ENCODE data around the gene PROP1.
"Not testable (repeated sequence)": the region's sequence is repeated elsewhere in the genome, so short reads cannot be mapped to it uniquely, and the experiment has no call there.

The PROP1 gene

DNA sequence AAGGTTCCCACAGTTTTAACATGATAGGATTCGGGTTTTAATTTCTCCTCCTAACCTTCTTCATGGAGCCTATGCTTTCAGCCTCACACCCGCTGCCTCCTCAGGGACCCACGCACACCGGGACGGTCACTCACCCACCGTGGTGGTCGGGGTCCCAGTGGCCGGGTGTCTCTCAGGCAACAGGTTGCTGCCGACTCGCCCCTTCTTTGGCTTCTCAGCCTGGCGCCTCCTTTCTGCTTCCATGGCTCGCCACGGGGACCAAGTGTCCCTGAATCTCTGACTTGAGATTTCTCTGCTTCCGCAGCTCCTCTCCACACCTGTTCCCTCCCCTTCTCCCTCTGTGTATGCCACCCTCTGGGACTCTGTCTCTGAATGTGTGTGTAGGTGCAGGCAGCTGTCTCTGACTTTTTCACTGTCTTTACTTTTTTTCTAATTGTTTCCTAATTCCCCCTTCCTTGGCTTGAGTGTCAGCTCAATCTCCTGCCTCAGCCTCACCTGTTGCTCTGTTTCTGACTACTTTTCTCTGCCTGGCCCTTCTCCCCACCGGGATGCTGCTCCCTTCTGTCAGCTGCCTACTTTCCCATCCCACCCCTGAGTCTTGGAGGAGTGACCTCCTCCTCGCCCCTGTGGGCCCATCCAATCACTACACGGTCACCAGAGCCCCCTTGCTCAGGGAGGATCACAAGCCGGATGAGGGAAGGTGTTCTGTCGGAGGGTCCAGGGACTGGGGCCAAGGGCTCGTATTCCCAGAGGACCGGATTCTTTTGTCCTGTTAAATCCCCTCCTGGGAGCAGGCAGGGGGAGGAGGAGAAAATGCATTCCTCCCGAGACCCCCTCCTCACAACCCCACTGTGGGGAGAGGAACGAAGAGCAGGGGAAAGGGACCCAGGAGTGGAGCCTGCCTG is at the start of gene PROP1:
TSS of gene PROP1 (minus strand) at position 552 of the 905 bp plus-strand sequence. CDS start at position 243, 309 bp downstream.
- DNase-seq: no peak

DNA sequence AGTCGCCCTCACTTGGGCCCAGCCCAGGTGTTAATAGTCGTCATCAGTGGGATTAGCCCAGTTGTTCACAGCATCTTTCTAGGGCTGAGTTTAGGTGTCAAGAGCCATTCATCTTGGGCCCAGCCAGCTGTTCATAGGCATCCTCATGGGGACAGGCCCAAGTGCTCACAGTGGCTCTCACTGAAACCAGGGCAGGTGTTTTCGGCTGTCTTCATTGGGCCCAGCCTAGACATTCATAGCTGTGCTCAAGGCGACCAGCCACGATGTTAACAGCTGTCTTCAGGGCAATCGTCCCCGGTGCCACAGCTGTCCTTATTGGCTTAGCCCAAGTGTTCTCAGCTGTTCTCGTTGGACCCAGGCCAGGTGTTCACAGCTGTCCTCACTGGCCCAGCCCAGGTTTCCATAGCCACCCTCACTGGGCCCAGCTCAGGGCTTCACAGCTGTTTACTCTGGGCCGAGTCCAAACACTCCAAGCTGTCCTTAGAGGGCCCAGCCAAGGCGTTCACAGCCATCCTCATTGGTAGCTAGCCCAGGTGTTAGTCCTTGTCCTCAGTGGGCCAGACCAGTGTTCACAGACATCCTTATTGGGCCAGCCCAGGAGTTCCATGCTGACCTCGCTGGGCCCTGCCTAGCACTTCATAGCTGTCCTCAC is 23.5 kb upstream of the PROP1 start:
- DNase-seq: not testable (repeated sequence)

DNA sequence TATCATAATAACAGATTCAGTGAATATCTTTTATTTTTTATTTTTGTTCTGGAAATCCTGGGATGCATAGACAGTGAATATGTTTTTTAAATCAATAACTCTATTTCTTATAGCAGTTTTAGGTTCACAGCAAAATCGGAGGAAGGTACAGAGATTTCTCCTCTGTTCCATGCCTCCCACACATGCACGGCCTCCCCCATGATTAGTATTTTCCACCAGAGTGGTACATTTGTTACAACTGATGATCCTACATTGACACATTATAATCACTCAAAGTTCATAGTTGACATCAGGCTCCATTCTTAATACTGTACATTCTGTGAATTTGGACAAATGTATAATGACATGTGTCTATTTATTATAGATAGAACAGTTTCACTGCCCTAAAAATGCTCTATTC is 16.7 kb upstream of the PROP1 start:
- peak in 1 of 2 experiments; percentile 40 for DNase-seq

DNA sequence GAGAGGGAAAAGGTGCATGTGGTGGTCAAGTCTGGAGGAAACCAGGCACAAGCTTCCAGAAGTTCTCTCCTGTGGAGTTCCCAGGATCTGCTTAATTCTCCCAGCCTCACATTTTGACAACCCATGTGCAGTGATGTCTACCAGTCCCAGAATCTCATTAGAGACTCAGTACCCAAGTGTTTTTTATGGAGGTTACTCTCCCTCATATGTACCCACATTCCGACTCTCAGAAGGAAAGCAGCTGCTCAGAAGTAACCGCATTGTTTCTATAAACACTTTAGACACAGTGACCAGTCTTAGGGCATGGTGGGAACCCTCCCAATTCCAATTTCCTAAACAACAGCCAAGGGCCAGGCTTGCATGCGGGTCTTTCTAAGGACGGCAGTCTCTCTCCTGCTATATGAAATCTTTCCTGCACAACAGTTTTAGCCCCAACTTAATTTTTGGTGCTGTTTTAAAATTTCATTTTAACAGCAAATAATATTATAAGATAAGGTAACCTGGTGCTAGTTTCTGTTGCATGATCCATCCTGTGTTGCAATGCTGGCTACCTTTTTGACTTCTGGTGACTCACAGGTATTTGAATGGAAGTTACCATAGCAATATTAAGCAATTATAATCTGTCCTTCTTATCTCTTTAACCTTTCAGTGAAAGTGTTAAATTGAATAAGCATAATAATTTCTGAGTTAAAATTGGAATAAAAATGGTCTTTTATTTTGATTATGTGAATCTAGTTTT is 15.9 kb upstream of the PROP1 start:
- DNase-seq: not testable (repeated sequence)

DNA sequence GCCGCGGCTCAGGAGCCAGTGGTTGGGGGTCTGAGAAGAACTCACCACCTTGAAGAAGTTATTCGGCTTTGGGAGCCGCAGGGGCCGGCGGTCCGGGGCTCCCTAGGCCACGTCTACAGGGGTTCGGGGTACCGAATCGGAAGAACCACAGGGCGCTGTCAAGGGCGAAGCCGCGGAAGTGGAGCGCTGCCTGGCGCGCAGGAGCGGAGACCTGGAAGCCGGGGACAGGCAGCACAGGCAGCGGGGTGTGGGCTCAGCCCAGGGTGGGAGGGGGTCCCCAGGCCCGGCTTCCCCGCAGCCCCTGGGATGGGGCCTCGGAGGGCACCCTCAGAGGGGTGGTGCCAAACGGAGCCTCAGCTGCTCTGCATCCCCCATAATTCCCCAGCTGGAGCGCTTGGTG is 11.2 kb upstream of the PROP1 start:
- not testable (repeated sequence) for DNase-seq

DNA sequence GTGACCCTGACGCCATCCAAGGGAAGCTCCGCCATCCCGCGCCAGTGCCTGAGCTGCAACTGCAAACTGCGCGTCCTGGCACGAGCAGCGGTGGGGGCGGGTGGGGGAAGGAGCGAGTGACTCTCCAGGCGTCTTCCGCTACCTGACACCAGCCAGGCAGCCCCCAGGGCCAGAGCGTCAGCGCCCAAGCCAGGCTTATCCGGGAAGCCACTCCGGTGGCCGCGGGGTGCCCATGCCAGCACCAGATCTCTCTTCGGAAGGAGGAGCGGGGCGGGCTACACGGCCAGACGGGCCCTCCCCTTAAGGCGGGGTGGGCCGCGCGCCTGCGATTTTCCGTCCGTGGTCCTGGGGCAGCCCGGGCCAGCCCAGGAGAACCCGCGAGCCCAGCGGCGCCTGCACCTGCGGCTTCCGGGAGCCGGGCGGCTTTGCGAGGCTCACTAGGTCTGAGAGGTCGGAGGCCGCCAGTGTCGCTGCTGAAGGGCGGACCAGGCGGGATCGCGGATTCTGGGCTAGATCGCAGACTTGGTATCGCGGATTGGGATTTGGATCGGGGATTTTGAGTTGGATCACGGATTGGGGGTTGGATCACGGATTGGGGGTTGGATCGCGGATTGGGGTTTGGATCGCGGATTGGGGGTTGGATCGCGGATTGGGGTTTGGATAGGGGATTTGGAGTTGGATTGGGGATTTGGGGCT is 10.6 kb upstream of the PROP1 start:
- peak; percentile 25 to 46 for DNase-seq

DNA sequence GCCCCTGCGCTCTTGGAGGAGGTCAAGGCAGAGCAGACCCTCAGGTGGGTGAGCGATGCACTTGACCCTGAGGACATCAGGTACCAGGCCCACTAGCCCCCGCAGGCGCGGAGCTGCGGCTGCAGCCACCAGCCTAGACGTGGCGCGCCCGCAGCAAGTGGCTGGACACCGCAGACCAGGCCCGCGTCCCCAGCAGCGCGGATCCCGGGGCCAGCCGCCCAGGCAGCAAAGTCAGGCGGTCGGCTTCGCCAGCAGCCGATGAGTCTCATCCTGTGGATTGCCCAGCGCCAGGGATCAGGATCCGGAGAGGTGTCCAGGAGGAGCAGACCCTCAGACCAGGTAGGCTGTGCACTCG is 10.1 kb upstream of the PROP1 start:
- not testable (repeated sequence) for DNase-seq

DNA sequence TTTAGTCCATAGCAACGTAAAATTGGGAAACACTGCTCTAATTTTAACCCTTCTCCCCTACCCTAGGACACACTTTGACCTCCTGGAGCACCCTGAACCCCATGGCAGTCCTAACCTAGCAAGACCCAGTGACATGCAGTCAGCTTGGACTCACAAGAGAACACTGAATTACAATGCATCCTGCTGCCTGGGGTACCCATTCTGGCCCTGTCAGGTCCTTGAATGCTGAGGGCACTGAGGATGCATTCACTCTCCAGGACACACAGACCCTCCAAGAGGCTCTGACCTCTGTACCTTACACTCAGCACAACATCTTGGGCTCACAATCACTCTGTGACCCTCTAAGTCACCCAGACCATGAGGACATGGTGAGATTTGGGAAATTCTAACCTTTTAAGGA is 1.8 kb upstream of the PROP1 start:
- no peak for DNase-seq

DNA sequence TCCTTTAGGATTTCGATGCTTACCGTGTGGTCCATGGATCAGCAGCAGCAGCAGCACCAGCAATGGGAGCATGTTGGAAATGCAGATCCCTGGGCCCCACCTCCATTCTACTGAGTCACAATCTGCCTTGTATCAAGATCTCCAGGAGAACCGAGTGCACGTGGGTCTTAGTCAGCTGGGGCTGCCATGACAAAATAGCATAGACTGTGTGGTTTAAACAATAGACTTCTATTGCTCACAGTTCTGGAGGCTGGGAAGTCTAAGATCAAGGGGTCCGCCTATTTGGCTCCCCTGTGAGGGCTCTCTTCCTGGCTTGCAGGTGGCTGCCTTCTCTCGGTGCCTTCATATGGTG is 1.3 kb upstream of the PROP1 start:
- no peak for DNase-seq

DNA sequence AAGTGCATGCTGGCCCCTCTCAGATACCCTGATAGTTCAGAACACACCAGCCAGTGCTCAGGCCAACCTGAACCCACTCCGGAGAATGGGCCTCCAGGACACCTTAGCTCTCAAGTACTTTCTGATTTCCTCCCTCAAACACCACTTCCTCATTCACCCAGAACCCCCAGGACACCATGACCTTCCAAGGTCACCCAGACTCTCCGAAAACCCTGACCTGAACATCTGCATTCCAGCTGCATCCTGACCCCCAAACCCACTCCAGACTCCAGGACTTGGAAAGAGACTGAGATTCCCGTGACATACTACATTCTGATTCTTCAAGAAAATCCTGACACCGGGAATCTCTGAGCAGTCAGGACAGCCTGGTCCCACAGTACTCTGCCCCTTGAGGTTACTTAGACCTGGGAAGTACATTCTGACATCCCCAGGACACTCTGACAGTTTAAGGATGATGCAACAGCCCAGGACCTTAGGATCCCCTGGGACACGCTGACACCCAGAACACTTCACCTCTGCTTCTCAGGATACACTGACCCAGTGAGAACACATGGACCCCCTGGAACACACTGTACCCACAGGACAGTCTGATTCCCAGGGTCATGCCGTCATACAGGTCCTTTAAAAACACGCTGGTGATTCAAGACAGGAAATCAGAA is 747 bp upstream of the PROP1 start:
- no peak for DNase-seq

DNA sequence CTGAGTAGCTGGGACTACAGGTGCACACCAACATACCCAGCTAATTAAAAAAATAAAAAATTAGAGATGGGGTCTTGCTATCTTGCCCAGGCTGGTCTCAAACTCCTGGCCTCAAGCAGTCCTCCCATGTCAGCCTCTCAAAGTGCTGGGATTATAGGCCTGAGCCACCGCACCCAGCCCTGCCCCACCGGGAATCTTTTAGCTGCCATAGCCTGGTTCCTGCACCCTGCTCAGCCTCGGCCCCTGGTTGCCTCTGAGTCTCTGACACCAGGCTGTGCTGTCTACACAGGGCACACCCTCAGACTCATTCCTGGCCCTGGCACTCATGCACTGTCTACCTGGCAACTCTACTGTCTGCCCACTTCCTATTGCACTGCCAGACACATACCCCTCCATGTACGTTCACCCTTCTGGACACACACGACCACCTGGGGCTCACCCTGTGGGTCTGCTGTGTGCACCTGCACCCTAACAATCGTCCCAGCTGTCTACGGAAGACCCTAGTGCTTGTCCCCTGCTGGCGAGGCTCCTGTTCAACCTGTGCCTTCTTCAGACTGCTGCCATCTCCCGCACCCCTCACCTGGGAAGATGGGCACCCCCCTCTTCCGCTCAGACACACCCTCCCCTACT is 1.4 kb downstream of the PROP1 start:
- no peak for DNase-seq

DNA sequence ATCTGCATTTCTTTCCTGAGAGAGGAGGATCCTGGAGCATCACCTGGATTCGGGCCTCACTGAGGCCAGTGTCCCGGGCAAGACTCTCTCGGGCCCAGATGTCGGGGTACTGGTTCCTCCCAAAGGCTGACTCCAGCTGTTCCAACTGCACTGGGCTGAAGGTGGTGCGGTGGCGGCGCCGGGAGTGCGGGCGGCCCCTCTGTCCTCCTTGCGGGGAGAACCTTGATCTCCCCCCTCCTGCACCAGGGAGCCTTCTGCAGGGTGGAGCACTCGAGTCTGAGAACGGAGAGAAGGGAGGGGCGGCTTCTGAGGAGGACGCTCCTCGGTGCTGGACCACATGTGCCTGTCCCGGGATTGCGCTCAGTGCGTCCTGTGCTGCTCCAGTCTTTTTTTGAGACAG is 2.0 kb downstream of the PROP1 start:
- DNase-seq: no peak

DNA sequence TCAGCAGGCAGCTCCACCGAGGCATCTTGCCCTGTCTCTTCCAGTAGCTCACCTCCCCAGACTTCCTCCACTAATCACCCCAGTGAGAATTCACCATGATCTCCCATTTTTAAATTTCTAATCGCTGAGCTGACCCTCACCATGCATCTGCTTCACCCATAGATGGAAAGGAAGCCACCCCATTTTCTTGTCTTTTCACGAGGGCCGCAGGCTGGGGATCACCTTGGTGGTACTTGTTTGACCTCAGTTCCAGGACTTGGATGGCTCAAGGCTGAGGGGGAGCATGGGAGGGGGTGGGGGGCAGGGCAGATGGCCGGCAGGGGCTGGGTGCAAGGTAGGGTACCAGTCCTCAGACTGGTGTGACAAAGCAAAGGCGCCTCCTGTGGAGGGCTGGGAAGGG is 3.6 kb downstream of the PROP1 start:
- no peak for DNase-seq

DNA sequence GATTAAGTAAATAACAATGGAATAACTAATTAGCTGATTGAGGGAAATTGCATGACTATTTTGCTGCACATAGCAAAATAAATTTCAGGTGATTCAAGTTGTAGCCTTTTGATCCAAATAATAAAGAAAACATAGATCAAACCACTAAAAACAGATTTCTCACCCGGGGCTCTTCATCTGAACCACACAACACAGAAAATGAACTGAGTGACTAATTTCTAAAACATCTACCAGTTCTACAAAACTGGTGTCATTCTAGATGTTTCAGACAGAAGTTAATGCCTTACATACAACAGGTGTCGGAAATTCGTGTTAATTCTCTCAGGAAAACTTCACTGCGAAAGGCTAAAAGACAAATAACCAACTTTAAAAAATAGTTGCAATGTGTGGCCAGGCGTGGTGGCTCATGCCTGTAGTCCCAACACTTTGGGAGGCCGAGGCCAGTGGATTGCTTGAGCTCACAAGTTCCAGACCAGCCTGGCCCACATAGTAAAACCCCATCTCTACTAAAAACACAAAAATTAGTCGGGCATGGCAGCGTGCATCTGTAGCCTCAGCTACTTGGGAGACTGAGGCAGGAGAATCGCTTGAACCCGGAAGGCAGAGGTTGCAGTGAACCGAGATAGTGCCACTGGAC is 6.9 kb downstream of the PROP1 start:
- no peak for DNase-seq

DNA sequence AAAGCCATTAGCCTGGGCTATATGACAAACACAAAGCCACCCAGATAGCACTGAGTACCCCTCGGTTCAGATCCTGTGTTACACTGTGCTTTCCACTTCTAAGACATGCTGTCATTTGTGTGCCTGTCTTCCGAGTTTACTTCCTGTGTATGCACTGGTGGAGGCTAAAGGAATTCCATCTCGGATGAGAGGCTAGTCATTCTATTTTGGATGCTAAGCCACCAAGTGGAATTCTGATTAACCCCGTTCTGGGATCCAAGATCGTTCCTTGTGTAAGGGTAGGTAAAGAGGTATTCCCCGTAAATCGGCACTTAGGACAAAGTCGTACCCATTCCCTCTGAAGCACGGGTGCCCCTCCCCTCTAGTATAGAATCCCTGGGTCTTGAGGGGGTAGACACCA is 8.7 kb downstream of the PROP1 start:
- DNase-seq: no peak

DNA sequence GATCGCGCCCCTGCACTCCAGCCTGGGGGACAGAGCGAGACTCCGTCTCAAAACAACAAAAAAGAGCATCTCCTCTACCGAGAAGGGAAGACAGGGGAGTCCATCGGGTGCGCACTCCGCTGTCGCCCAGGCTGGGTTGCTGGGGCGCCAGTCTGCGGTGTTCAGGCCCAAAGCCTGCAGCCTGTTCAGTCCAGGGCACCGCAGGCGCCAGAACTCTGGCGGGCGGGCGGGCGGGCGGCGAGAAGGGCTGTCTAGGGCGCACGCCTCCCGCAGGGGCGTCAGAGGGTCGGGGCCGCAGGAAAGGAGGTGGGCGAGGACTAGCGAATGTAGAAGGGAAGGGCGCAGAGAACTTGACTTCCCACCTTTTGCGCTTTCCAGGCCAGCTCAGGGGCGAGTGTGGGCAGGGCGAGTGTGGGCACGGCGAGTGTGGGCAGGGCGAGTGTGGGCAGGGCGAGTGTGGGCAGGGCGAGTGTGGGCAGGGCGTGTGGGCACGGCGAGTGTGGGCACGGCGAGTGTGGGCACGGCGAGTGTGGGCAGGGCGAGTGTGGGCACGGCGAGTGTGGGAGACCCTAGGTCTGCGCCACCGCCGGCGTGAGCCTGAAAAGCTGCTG is 10.5 kb downstream of the PROP1 start:
- no peak for DNase-seq

DNA sequence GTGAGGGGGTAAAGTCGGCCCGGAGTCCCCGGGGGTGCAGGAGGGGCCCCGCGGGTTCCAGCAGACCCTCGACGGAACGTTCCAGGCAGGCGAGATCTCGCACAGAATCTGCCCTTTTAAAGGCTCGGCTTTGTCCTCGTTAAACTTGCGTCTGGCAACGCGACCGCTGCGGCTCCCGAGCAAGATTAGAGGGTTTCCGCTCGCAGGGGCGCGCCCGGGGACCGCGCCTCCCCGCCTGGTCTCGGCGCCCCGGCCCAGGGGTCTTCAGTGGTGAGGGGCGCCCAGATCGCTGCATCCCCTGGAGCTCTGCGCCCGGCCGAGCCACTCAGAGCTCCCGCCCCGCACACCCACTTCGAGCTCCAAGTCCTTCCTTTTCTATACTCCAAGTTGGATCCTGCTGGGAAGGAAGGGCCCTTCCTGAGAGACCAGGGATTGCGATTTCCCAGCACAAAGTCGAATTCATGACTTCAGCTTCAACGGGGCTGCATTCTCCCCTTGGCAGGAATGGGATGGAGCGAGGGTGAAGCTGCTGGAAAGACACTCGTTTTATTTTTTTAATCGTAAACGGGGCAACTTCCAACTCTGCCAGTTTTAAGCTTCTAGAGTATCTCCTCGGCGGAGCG is 11.3 kb downstream of the PROP1 start:
- no peak for DNase-seq

DNA sequence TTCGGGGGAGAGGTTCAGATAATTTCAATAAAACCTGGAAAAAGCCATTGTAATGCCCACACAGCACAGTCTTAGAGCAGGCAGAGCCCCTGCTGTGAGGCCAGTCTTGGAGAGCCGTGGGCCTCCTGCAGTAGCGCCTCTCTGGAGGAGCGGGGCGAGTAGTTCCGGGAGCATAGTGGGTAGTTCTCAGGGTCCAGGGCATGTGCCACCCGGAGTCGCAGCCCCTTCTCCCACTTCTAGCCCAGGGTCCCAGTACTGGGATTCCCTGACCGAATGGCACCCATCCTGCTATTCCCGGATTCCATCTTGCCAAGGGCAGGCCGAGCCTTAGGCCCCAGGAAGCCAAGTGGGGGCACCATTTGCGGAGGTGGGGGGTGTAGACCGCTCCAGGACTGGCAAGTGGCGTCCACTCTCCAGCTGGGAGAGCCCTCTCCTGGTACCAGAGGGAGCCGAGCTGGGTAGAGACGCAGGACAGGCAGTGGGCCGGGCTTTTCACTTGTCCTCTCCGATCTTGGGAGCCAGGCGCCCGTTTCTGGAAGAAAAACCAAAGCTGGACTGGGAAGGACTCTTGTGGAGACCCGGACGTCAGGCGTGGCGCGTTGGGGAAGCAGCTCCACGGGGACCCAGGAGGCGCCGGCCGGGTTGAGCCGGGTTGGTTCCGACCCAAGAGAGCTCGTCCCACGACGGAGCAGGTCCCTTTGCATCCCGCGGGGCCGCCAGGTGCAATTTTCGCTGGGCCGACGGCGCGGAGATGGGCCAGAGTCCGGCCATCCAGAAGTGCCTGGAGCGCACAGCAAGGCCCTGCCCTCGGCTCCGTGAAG is 12.1 kb downstream of the PROP1 start:
- DNase-seq: no peak

DNA sequence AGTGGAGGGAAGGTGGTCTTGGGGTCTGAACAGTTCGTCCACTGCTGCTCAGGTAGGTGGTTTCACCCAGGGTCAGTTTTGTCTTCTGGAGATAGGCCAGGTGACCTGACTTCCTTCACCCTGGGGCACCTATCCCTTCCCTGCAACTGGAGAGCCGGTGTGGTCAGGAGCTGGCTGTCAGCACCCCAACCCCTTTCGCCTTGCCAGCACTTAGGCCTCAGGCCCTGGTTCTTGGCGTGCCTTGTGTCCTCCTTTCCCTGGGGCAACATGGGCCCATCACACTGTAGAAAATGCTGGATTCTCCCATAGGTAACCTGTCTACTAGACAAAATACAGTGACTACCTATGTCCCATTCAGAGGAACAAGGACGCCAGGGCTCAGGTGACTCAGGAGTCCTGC is 13.1 kb downstream of the PROP1 start:
- no peak for DNase-seq
